HepG2 (cell line): ENCODE results near the gene PPP3R1. TPM values are rescaled to one million over a fixed set of nuclear protein-coding genes. Genes with fewer than 3 reads are reported as not detected.
A peak's percentile ranks its signal among the peaks of the same experiment; 100 is the strongest.

Experiments used
- HINFP ChIP-seq: sonication (generic); formaldehyde crosslinking; IDR thresholded peaks from 2 replicates; pipeline ENCODE4 v1.4.0; 2020; ENCODE audit warnings: low read depth, mild to moderate bottlenecking, missing genetic modification reagents
- MAFK ChIP-seq, 2 experiments: IDR thresholded peaks in 1 of 2; conservative IDR thresholded peaks in 1 of 2; 2 replicates each; pipeline ENCODE4 v1.6.1; 2011; ENCODE audit warnings: improper control_type of control experiment in 2 of 2, low read length in 2 of 2
- MEIS1 ChIP-seq: sonication (generic); formaldehyde crosslinking; IDR thresholded peaks from 2 replicates; pipeline ENCODE4 v1.9.0; 2021; ENCODE audit warnings: mild to moderate bottlenecking, missing genetic modification reagents, moderate library complexity, borderline replicate concordance
- MZF1 ChIP-seq: sonication (generic); formaldehyde crosslinking; IDR thresholded peaks from 2 replicates; pipeline ENCODE4 v1.8.1; 2023; ENCODE audit warnings: mild to moderate bottlenecking, missing genetic modification reagents, borderline replicate concordance
- NR2F2 ChIP-seq: IDR thresholded peaks from 2 replicates; pipeline ENCODE4 v1.6.1; 2012; ENCODE audit warnings: low read depth, inconsistent platforms, borderline replicate concordance
- RAD21 ChIP-seq: fragments of 450-650 bp; formaldehyde crosslinking; IDR thresholded peaks from 2 replicates; pipeline ENCODE4 v1.5.0; 2020; ENCODE audit warnings: mild to moderate bottlenecking
- RNF219 ChIP-seq: sonication (generic); formaldehyde crosslinking; IDR thresholded peaks from 2 replicates; pipeline ENCODE4 v1.5.0; 2020; ENCODE audit warnings: mild to moderate bottlenecking, missing genetic modification reagents
- ZBTB25 ChIP-seq: IDR thresholded peaks from 2 replicates; pipeline ENCODE4 v1.6.1; 2018; ENCODE audit warnings: missing genetic modification reagents
- ZNF335 ChIP-seq: sonication (generic); formaldehyde crosslinking; IDR thresholded peaks from 2 replicates; pipeline ENCODE4 v1.4.0; 2020; ENCODE audit warnings: missing genetic modification reagents
- polyA plus RNA-seq, 8 experiments: library from polyadenylated mRNA; depleted of rRNA in 3 of 8; stranded (reverse) in 7 of 8; unstranded in 1 of 8; fragments of >200 nt; fragmentation: Illumina TruSeq in 4 of 8; extraction: Trizol in 4 of 8; gene quantifications; 2 replicates each; pipeline versions ENCODE4 v1.2.1 to v1.2.3, GENCODE V29; 2011 to 2016; ENCODE audit warnings: low read depth in 4 of 8, missing spikeins in 1 of 8, mixed read lengths in 1 of 8; ENCODE audit not compliant: insufficient read depth in 1 of 8
- total RNA-seq, 5 experiments: library from RNA; depleted of rRNA; stranded (reverse); fragments of >200 nt; fragmentation: Illumina TruSeq; extraction: Trizol; gene quantifications; 2 replicates each; pipeline ENCODE4 v1.2.3, GENCODE V29; 2016; ENCODE audit warnings: low read depth in 1 of 5
- TF ChIP-seq, protein P1 (sequence below): sonication (generic); formaldehyde crosslinking; IDR thresholded peaks from 2 replicates; pipeline ENCODE4 v1.4.0; 2020; ENCODE audit warnings: mild to moderate bottlenecking, low read depth, missing genetic modification reagents

PPP3R1 gene
- total and polyA plus RNA-seq, 2 of the 13 experiments (the other 11 are each of a cell fraction or from before 2014, with no cell fraction given): 11.6 to 25.7 TPM

- TF ChIP-seq ZBTB25 (CRISPR knock-in tag) (0 out of 2 replicates have a peak, but pooled peaks have one; percentile 29), MAFK (conservative IDR thresholded peaks at IDR 0.05 in 1 of 2, IDR thresholded peaks at IDR 0.05 in 1 of 2; ENCODE audit: low read length in 2 of 2) (peak; percentile 2 to 33; a peak in 2 of 4 replicates), MZF1 (CRISPR knock-in tag) (no peak), RAD21 (CRISPR knock-in tag) (peak; percentile 58), ZNF335 (CRISPR knock-in tag) (0 out of 2 replicates have a peak, but pooled peaks have one; percentile 32), MEIS1 (CRISPR knock-in tag) (no peak), RNF219 (CRISPR knock-in tag) (no peak), HINFP (no peak), NR2F2 (no peak)
- TF ChIP-seq, protein P1, sequence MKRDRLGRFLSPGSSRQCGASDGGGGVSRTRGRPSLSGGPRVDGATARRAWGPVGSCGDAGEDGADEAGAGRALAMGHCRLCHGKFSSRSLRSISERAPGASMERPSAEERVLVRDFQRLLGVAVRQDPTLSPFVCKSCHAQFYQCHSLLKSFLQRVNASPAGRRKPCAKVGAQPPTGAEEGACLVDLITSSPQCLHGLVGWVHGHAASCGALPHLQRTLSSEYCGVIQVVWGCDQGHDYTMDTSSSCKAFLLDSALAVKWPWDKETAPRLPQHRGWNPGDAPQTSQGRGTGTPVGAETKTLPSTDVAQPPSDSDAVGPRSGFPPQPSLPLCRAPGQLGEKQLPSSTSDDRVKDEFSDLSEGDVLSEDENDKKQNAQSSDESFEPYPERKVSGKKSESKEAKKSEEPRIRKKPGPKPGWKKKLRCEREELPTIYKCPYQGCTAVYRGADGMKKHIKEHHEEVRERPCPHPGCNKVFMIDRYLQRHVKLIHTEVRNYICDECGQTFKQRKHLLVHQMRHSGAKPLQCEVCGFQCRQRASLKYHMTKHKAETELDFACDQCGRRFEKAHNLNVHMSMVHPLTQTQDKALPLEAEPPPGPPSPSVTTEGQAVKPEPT (CRISPR knock-in tag): no peak
Observed at GRCh38 chr2:68282811-68283418, 30.6 kb upstream of the PPP3R1 start (continued).
